Neural cell (in vitro differentiated cells): Measurements from ENCODE around the gene ADD3. TPM values are rescaled to one million over a fixed set of nuclear protein-coding genes. Genes with fewer than 3 reads are reported as not detected.

ENCODE experiments used
- H2AFZ ChIP-seq: fragments of 200-600, 300-800 bp; sonication (generic), shearing (Covaris generic); 2 replicates; pipeline ENCODE4 v1.6.0; 2014; ENCODE audit warnings: low read depth, mild to moderate bottlenecking, antibody characterized with exemption, low read length, moderate library complexity
- H3F3A ChIP-seq: fragments of 200-600 bp; shearing (Covaris generic); 2 replicates; pipeline ENCODE4 v1.6.1; 2016; ENCODE audit warnings: mild to moderate bottlenecking, moderate library complexity, mixed read lengths, antibody characterized with exemption, low read length; ENCODE audit not compliant: insufficient read depth, poor library complexity, severe bottlenecking
- H3K27ac ChIP-seq: fragments of 200-600, 300-800 bp; sonication (generic), shearing (Covaris generic); 2 replicates; pipeline ENCODE4 v1.5.1; 2014; ENCODE audit warnings: mild to moderate bottlenecking, low read length, moderate library complexity
- H3K27me3 ChIP-seq: fragments of 300-800, 200-600 bp; sonication (generic), shearing (Covaris generic); 2 replicates; pipeline ENCODE4 v1.6.0; 2014; ENCODE audit warnings: mild to moderate bottlenecking, low read depth, low read length, moderate library complexity; ENCODE audit not compliant: insufficient read depth
- H3K36me3 ChIP-seq: fragments of 300-800, 200-600 bp; sonication (generic), shearing (Covaris generic); 2 replicates; pipeline ENCODE4 v1.5.1; 2014; ENCODE audit warnings: mild to moderate bottlenecking, antibody characterized with exemption, low read length, moderate library complexity; ENCODE audit not compliant: insufficient read depth
- H3K4me2 ChIP-seq: fragments of 300-800, 200-600 bp; sonication (generic), shearing (Covaris generic); 2 replicates; pipeline ENCODE4 v1.6.0; 2014; ENCODE audit warnings: mild to moderate bottlenecking, low read length
- H3K4me3 ChIP-seq: fragments of 300-800, 200-600 bp; sonication (generic), shearing (Covaris generic); 2 replicates; pipeline ENCODE4 v1.5.1; 2014; ENCODE audit warnings: mild to moderate bottlenecking, low read length, moderate library complexity
- H3K79me2 ChIP-seq: fragments of 200-600 bp; shearing (Covaris generic); replicated peaks from 2 replicates; pipeline ENCODE4 v1.6.0; 2014; ENCODE audit warnings: mild to moderate bottlenecking, low read length, moderate library complexity; ENCODE audit not compliant: insufficient read depth
- H3K9ac ChIP-seq: fragments of 300-800, 200-600 bp; sonication (generic), shearing (Covaris generic); 2 replicates; pipeline ENCODE4 v1.6.1; 2016; ENCODE audit warnings: mild to moderate bottlenecking, low read length, mixed read lengths
- H3K9me2 ChIP-seq: fragments of 200-600 bp; shearing (Covaris generic); 2 replicates; pipeline ENCODE4 v1.6.1; 2016; ENCODE audit warnings: mild to moderate bottlenecking, low read length, mixed read lengths; ENCODE audit not compliant: insufficient read depth
- H3K9me3 ChIP-seq: fragments of 200-600, 300-800 bp; sonication (generic), shearing (Covaris generic); 2 replicates; pipeline ENCODE4 v1.6.1; 2016; ENCODE audit warnings: mild to moderate bottlenecking, mixed run types, low read length, moderate library complexity, mixed read lengths
- H4K20me1 ChIP-seq: fragments of 200-600 bp; shearing (Covaris generic); 2 replicates; pipeline ENCODE4 v1.6.1; 2016; ENCODE audit warnings: mild to moderate bottlenecking, mixed run types; ENCODE audit not compliant: insufficient read depth
- CTCF ChIP-seq: fragments of 450-650 bp; IDR thresholded peaks from 2 replicates; pipeline ENCODE4 v1.5.1; 2014; ENCODE audit warnings: antibody characterized with exemption, mild to moderate bottlenecking, moderate library complexity; ENCODE audit not compliant: poor library complexity, severe bottlenecking
- EP300 ChIP-seq: fragments of 450-650 bp; conservative IDR thresholded peaks from 2 replicates; pipeline ENCODE4 v1.6.1; 2014; ENCODE audit warnings: antibody characterized with exemption, mild to moderate bottlenecking, moderate library complexity; ENCODE audit not compliant: poor library complexity, severe bottlenecking
- EZH2 ChIP-seq: fragments of 200-600, 300-800 bp; shearing (Covaris generic), sonication (generic); IDR thresholded peaks from 2 replicates; pipeline ENCODE4 v1.6.1; 2014; ENCODE audit warnings: antibody characterized with exemption, low read length, borderline replicate concordance, mild to moderate bottlenecking; ENCODE audit not compliant: insufficient read depth, poor library complexity, severe bottlenecking
- MXI1 ChIP-seq: fragments of 450-650 bp; conservative IDR thresholded peaks from 2 replicates; pipeline ENCODE4 v1.6.1; 2014; ENCODE audit warnings: antibody characterized with exemption, mild to moderate bottlenecking; ENCODE audit not compliant: poor library complexity, severe bottlenecking
- POLR2AphosphoS5 ChIP-seq: IDR thresholded peaks from 2 replicates; pipeline ENCODE4 v1.6.1; 2012
- RAD21 ChIP-seq: fragments of 450-650 bp; conservative IDR thresholded peaks from 2 replicates; pipeline ENCODE4 v1.6.1; 2014; ENCODE audit warnings: antibody characterized with exemption, mild to moderate bottlenecking, moderate library complexity
- SMC3 ChIP-seq: fragments of 450-650 bp; conservative IDR thresholded peaks from 2 replicates; pipeline ENCODE4 v1.6.1; 2014; ENCODE audit warnings: antibody characterized with exemption, mild to moderate bottlenecking, moderate library complexity; ENCODE audit not compliant: poor library complexity
- TAF1 ChIP-seq: IDR thresholded peaks from 2 replicates; pipeline ENCODE4 v1.6.1; 2012; ENCODE audit warnings: low read depth
- polyA plus RNA-seq: library from polyadenylated mRNA; depleted of rRNA; stranded (reverse); fragments of >200 nt; gene quantifications from 2 replicates; pipeline ENCODE4 v1.2.3, GENCODE V29; 2014
- TF ChIP-seq, protein P1 (sequence below): IDR thresholded peaks from 2 replicates; pipeline ENCODE4 v1.6.1; 2012; ENCODE audit warnings: borderline replicate concordance

The ADD3 gene
- polyA plus RNA-seq, 1 donor from 2014 or later = 40.6 TPM

- no peak overlapping the region for H3K9ac ChIP-seq
- TF ChIP-seq RAD21 (no peak), POLR2AphosphoS5 (no peak), CTCF (no peak), EP300 (no peak), TAF1 (no peak), SMC3 (no peak), MXI1 (no peak), EZH2 (no peak)
- TF ChIP-seq, protein P1, sequence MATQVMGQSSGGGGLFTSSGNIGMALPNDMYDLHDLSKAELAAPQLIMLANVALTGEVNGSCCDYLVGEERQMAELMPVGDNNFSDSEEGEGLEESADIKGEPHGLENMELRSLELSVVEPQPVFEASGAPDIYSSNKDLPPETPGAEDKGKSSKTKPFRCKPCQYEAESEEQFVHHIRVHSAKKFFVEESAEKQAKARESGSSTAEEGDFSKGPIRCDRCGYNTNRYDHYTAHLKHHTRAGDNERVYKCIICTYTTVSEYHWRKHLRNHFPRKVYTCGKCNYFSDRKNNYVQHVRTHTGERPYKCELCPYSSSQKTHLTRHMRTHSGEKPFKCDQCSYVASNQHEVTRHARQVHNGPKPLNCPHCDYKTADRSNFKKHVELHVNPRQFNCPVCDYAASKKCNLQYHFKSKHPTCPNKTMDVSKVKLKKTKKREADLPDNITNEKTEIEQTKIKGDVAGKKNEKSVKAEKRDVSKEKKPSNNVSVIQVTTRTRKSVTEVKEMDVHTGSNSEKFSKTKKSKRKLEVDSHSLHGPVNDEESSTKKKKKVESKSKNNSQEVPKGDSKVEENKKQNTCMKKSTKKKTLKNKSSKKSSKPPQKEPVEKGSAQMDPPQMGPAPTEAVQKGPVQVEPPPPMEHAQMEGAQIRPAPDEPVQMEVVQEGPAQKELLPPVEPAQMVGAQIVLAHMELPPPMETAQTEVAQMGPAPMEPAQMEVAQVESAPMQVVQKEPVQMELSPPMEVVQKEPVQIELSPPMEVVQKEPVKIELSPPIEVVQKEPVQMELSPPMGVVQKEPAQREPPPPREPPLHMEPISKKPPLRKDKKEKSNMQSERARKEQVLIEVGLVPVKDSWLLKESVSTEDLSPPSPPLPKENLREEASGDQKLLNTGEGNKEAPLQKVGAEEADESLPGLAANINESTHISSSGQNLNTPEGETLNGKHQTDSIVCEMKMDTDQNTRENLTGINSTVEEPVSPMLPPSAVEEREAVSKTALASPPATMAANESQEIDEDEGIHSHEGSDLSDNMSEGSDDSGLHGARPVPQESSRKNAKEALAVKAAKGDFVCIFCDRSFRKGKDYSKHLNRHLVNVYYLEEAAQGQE = no peak
- no peaks in the 10 kb centered on the region for H3K9me2 ChIP-seq
- H2AFZ ChIP-seq = no peak overlapping the region
- H3K4me2 ChIP-seq = no peak overlapping the region
- H3K36me3 ChIP-seq = no peaks in the 10 kb centered on the region
- H3K9me3 ChIP-seq = no peaks in the 10 kb centered on the region
- H3K79me2 ChIP-seq = no peaks in the 10 kb centered on the region
- H3K27ac ChIP-seq = no peak overlapping the region
- peaks cover 25% of the 10 kb centered on the region for H3K27me3 ChIP-seq
- no peaks in the 10 kb centered on the region for H3F3A ChIP-seq
- no peak overlapping the region for H3K4me3 ChIP-seq
- no peaks in the 10 kb centered on the region for H4K20me1 ChIP-seq
Observed at GRCh38 chr10:110174201-110174600, 166.4 kb downstream of the ADD3 start.

- Histone ChIP-seq H3K9me3 (no peaks in the 10 kb centered on the region), H3K4me2 (no peak overlapping the region), H3K27ac (no peak overlapping the region), H3K9me2 (no peaks in the 10 kb centered on the region), H3K79me2 (no peaks in the 10 kb centered on the region), H2AFZ (no peak overlapping the region), H3K9ac (no peak overlapping the region), H3K27me3 (peaks cover 19% of the 10 kb centered on the region), H4K20me1 (no peaks in the 10 kb centered on the region), H3K4me3 (no peak overlapping the region), H3F3A (no peaks in the 10 kb centered on the region), H3K36me3 (no peaks in the 10 kb centered on the region)
- TF ChIP-seq MXI1 = no peak
- TF ChIP-seq, protein P1 = no peak
- no peak for TF ChIP-seq TAF1
- TF ChIP-seq POLR2AphosphoS5 = no peak
- no peak for TF ChIP-seq SMC3
- TF ChIP-seq RAD21 = no peak
- TF ChIP-seq EZH2 = no peak
- no peak for TF ChIP-seq EP300
- no peak for TF ChIP-seq CTCF
Observed at GRCh38 chr10:110174816-110175215, 167.0 kb downstream of the ADD3 start.
